Natural killer cell (primary cell): ENCODE measurements around the gene BICC1. TPM values are rescaled to one million over a fixed set of nuclear protein-coding genes. Genes with fewer than 3 reads are reported as not detected.

Source experiments
- ATAC-seq, 3 donors: fragments of 150-1000 bp in 2 of 3; fragments of 200-7000 bp in 1 of 3; cut with Tn5 transposase; 1 replicate in 1 of 3; 2 replicates in 2 of 3; pipeline ENCODE4 v1.10.0; 2021; ENCODE audit warnings: mild to moderate bottlenecking in 2 of 3, moderate library complexity in 2 of 3
- DNase-seq, 2 donors: peaks; one replicate each; pipeline versions ENCODE4 v3.0.0 to v3.0.0-alpha.2; 2013 to 2021; ENCODE audit warnings: mixed read lengths in 1 of 2
- H3K27ac ChIP-seq: one replicate; pipeline ENCODE4 v1.5.1; 2013; ENCODE audit warnings: mild to moderate bottlenecking, low read length
- H3K27me3 ChIP-seq: one replicate; pipeline ENCODE4 v1.6.1; 2013; ENCODE audit warnings: low read length; ENCODE audit not compliant: control insufficient read depth, insufficient read depth
- H3K36me3 ChIP-seq: one replicate; pipeline ENCODE4 v1.6.1; 2013; ENCODE audit warnings: low read length; ENCODE audit not compliant: control insufficient read depth, insufficient read depth
- H3K4me1 ChIP-seq: one replicate; pipeline ENCODE4 v1.6.1; 2013; ENCODE audit warnings: low read length; ENCODE audit not compliant: control insufficient read depth, insufficient read depth
- H3K4me3 ChIP-seq: one replicate; pipeline ENCODE4 v1.5.1; 2013; ENCODE audit warnings: low read length
- H3K9me3 ChIP-seq: one replicate; pipeline ENCODE4 v1.6.1; 2013; ENCODE audit warnings: low read length; ENCODE audit not compliant: control insufficient read depth, insufficient read depth
- H3K27ac Mint-ChIP-seq, 2 donors: one replicate each; pipeline ENCODE4 v1.8.0; 2022; ENCODE audit warnings: mild to moderate bottlenecking in 2 of 2, mixed read lengths in 2 of 2, moderate library complexity in 1 of 2
- H3K27me3 Mint-ChIP-seq, 2 donors: one replicate each; pipeline ENCODE4 v1.8.0; 2022; ENCODE audit warnings: low read depth in 2 of 2, mixed read lengths in 2 of 2
- H3K36me3 Mint-ChIP-seq: one replicate; pipeline ENCODE4 v1.8.0; 2022; ENCODE audit warnings: mixed read lengths
- H3K4me1 Mint-ChIP-seq, 2 donors: one replicate each; pipeline ENCODE4 v1.8.0; 2022; ENCODE audit warnings: mixed read lengths in 2 of 2
- H3K4me3 Mint-ChIP-seq: one replicate; pipeline ENCODE4 v1.8.0; 2022; ENCODE audit warnings: mild to moderate bottlenecking, moderate library complexity, mixed read lengths
- H3K9me3 Mint-ChIP-seq, 2 donors: one replicate each; pipeline ENCODE4 v1.8.0; 2022; ENCODE audit warnings: mixed read lengths in 2 of 2
- CTCF ChIP-seq: fragments of 200-600 bp; IDR thresholded peaks from one replicate; pipeline ENCODE4 v1.8.0; 2022; ENCODE audit warnings: antibody characterized with exemption
- WGBS: methylation state at CpG from one replicate; pipeline ENCODE4 v1.1.7; 2013; ENCODE audit warnings: missing lambda C conversion rate; ENCODE audit not compliant: insufficient coverage; 5-methylcytosine and 5-hydroxymethylcytosine counted together
- intact Hi-C: fragments of 100-400 bp; cut with micrococcal nuclease; formaldehyde crosslinking; loops from one replicate; pipeline ENCODE4 v1.14.2; 2022
- total RNA-seq, 4 donors: library from RNA; stranded (reverse); fragments of 120-200 nt in 1 of 4; gene quantifications; one replicate each; pipeline versions ENCODE4 v1.2.3 to v1.2.4, GENCODE V29; 2013 to 2022

BICC1 gene
- total RNA-seq, 3 donors from 2014 or later (not counting 1 experiment from before 2014, with no cell fraction given): 0.14 TPM; not detected in 2

GRCh38 chr10:58791137-58791536, 278.5 kb downstream of the BICC1 start:
- no peaks in the 10 kb centered on the region for H3K9me3 Mint-ChIP-seq
- no peaks in the 10 kb centered on the region for H3K36me3 ChIP-seq

GRCh38 chr10:58795560-58795959, 282.9 kb downstream of the BICC1 start:
- Mint-ChIP-seq H3K27me3 (no peaks in the 10 kb centered on the region), H3K4me3 (no peak overlapping the region), H3K9me3 (no peaks in the 10 kb centered on the region), H3K4me1 (no peaks in the 10 kb centered on the region), H3K27ac (no peak overlapping the region), H3K36me3 (no peaks in the 10 kb centered on the region)
- ATAC-seq (no peak), DNase-seq (no peak)
- intact Hi-C loops: no loop called here
- H3K27me3 ChIP-seq: no peaks in the 10 kb centered on the region
- no peak for TF ChIP-seq CTCF
- H3K4me1 ChIP-seq: no peaks in the 10 kb centered on the region
- H3K4me3 ChIP-seq: no peak overlapping the region
- no peaks in the 10 kb centered on the region for H3K36me3 ChIP-seq
- H3K9me3 ChIP-seq: no peaks in the 10 kb centered on the region
- no peak overlapping the region for H3K27ac ChIP-seq

More at GRCh38 chr10:58791137-58791536, 278.5 kb downstream of the BICC1 start:
- no peak for DNase-seq
- no peak for ATAC-seq
- no peak for TF ChIP-seq CTCF
- intact Hi-C loops: no loop called here
- Mint-ChIP-seq H3K27me3 (no peaks in the 10 kb centered on the region), H3K4me3 (no peak overlapping the region), H3K36me3 (no peaks in the 10 kb centered on the region), H3K4me1 (no peaks in the 10 kb centered on the region), H3K27ac (no peak overlapping the region)
- Histone ChIP-seq H3K9me3 (no peaks in the 10 kb centered on the region), H3K27me3 (no peaks in the 10 kb centered on the region), H3K4me1 (no peaks in the 10 kb centered on the region), H3K4me3 (no peak overlapping the region), H3K27ac (no peak overlapping the region)
- 85% methylated on average over 5 of the region's 6 CpGs for WGBS

GRCh38 chr10:58796242-58796641, 283.6 kb downstream of the BICC1 start:
- H3K27me3 ChIP-seq: no peaks in the 10 kb centered on the region
- TF ChIP-seq CTCF: no peak
- Mint-ChIP-seq H3K4me3 (no peak overlapping the region), H3K27ac (no peak overlapping the region), H3K4me1 (no peaks in the 10 kb centered on the region), H3K27me3 (no peaks in the 10 kb centered on the region), H3K36me3 (no peaks in the 10 kb centered on the region), H3K9me3 (no peaks in the 10 kb centered on the region)
- no peaks in the 10 kb centered on the region for H3K9me3 ChIP-seq
- no peak overlapping the region for H3K27ac ChIP-seq
- H3K36me3 ChIP-seq: no peaks in the 10 kb centered on the region
- DNase-seq: no peak
- H3K4me1 ChIP-seq: no peaks in the 10 kb centered on the region
- intact Hi-C loops: no loop called here
- no peak overlapping the region for H3K4me3 ChIP-seq
- 92% methylated on average over 5 of the region's 7 CpGs for WGBS
- no peak for ATAC-seq

DNA sequence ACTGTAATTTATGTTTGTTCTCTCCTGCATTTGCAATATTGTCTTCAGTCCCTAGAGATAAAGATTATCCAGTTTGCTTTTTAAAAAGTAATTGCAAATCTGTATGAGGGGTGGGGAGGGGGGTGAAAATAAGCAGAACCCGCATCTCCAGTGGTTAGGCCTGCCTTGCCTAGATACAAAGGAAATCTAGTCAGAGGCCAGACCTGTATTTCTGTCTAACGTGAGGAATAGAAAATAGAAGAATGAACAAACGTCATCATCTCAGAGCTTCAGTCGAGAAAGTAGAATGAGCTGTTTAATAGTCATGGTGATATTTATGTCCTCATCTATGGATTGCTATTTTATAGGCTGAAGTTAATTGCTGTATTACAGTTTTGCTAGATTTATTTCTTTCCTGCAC, 284.2 kb downstream of the BICC1 start:
- Histone ChIP-seq H3K4me3 (no peak overlapping the region), H3K4me1 (no peaks in the 10 kb centered on the region), H3K27ac (no peak overlapping the region), H3K9me3 (no peaks in the 10 kb centered on the region), H3K36me3 (no peaks in the 10 kb centered on the region), H3K27me3 (no peaks in the 10 kb centered on the region)
- no peak for TF ChIP-seq CTCF
- Mint-ChIP-seq H3K36me3 (no peaks in the 10 kb centered on the region), H3K4me3 (no peak overlapping the region), H3K27ac (no peak overlapping the region), H3K4me1 (no peaks in the 10 kb centered on the region), H3K9me3 (no peaks in the 10 kb centered on the region), H3K27me3 (no peaks in the 10 kb centered on the region)
- 78% methylated on average over 4 of the region's 4 CpGs for WGBS
- ATAC-seq (no peak), DNase-seq (no peak)
- intact Hi-C loops: no loop called here
